Esophagus muscularis mucosa (tissue), 4 donors: ENCODE results near the gene RNFT2. TPM values are rescaled to one million over a fixed set of nuclear protein-coding genes. Genes with fewer than 3 reads are reported as not detected.

Source experiments
- DNase-seq: peaks from one replicate; pipeline ENCODE4 v3.0.0-alpha.2; 2017; ENCODE audit errors: extremely low spot score
- H3K27ac ChIP-seq, 4 donors: fragments of 200-600 bp; sonication (generic); replicated peaks in 1 of 4; 1 replicate in 3 of 4; 2 replicates in 1 of 4; pipeline ENCODE4 v1.5.1; 2016 to 2019; ENCODE audit warnings: mild to moderate bottlenecking in 1 of 4
- H3K27me3 ChIP-seq, 4 donors: fragments of 200-600 bp; sonication (generic); one replicate each; pipeline versions ENCODE4 v1.5.1 to v1.6.0; 2016 to 2019
- H3K36me3 ChIP-seq, 4 donors: fragments of 200-600 bp; sonication (generic); one replicate each; pipeline ENCODE4 v1.5.1; 2016 to 2019
- H3K4me1 ChIP-seq, 4 donors: fragments of 200-600 bp; sonication (generic); one replicate each; pipeline ENCODE4 v1.5.1; 2016 to 2019
- H3K4me3 ChIP-seq, 4 donors: fragments of 200-600 bp; sonication (generic); 1 replicate in 2 of 4; 2 replicates in 2 of 4; pipeline ENCODE4 v1.5.1; 2016 to 2019; ENCODE audit warnings: mild to moderate bottlenecking in 4 of 4, moderate library complexity in 1 of 4
- H3K9me3 ChIP-seq, 4 donors: fragments of 200-600 bp; sonication (generic); 1 replicate in 3 of 4; 2 replicates in 1 of 4; pipeline ENCODE4 v1.5.1; 2016 to 2019
- CTCF ChIP-seq, 3 experiments: fragments of 200-600 bp in 2 of 3; fragments of 450-650 bp in 1 of 3; sonication (generic) in 2 of 3; IDR thresholded peaks; one replicate each; pipeline ENCODE4 v1.5.1; 2017 to 2019; ENCODE audit warnings: antibody characterized with exemption in 3 of 3, mild to moderate bottlenecking in 2 of 3, moderate library complexity in 1 of 3
- EP300 ChIP-seq: sonication (generic); formaldehyde crosslinking; IDR thresholded peaks from one replicate; pipeline ENCODE4 v1.6.1; 2017; ENCODE audit warnings: antibody characterized with exemption
- POLR2A ChIP-seq: fragments of 450-650 bp; IDR thresholded peaks from one replicate; pipeline ENCODE4 v1.6.1; 2017; ENCODE audit warnings: antibody characterized with exemption, moderate library complexity, mild to moderate bottlenecking, low read depth
- POLR2AphosphoS5 ChIP-seq, 2 donors: sonication (generic); formaldehyde crosslinking; IDR thresholded peaks; one replicate each; pipeline ENCODE4 v1.6.1; 2017; ENCODE audit warnings: antibody characterized with exemption in 2 of 2
- WGBS: methylation state at CpG from one replicate; pipeline ENCODE4 v1.1.5; 2018; 5-methylcytosine and 5-hydroxymethylcytosine counted together
- intact Hi-C: fragments of 100-400 bp; cut with DNase I; formaldehyde crosslinking; loops from one replicate; pipeline ENCODE4 v1.15.1; 2023
- total RNA-seq, 4 donors: library from RNA; depleted of rRNA; stranded (reverse); fragments of >200 nt; gene quantifications; one replicate each; pipeline versions ENCODE4 v1.1.0 to v1.2.1, GENCODE V29; 2016

RNFT2 gene
- total RNA-seq, 4 donors from 2014 or later: 0.17 to 0.63 (median 0.34) TPM

DNA sequence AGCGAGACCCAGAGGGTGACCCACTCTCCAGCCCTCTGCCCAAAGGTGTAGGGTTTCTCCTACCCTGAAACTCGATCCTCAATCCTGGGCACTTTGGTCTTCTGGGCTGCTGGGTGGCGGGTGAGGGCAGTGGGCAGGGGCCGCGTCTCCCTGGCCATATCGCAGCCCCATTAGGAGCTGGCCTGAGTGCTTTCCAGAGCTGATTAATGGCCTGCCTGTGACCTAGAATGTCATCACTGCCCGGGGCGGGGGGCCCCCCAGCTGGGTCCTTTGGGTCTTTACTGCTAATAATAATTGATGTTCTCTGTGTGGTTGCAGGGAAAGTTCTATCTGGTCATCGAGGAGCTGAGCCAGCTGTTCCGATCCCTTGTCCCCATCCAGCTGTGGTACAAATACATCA is 95.4 kb downstream of the RNFT2 start:
- H3K9me3 ChIP-seq: no peaks in the 10 kb centered on the region
- no peaks in the 10 kb centered on the region for H3K27me3 ChIP-seq
- no peaks in the 10 kb centered on the region for H3K36me3 ChIP-seq
- 87% methylated on average over 4 of the region's 10 CpGs for WGBS
- intact Hi-C loops: no loop called here
- TF ChIP-seq CTCF (IDR thresholded peaks at IDR 0.05) (no peak), POLR2A (no peak), EP300 (no peak), POLR2AphosphoS5 (IDR thresholded peaks at IDR 0.05) (no peak)
- H3K4me1 ChIP-seq: no peaks in the 10 kb centered on the region
- H3K4me3 ChIP-seq: no peak overlapping the region
- H3K27ac ChIP-seq: no peak overlapping the region
- no peak for DNase-seq

GRCh38 chr12:116835484-116835883 is 97.4 kb downstream of the RNFT2 start:
- Histone ChIP-seq H3K4me3 (no peak overlapping the region), H3K36me3 (no peaks in the 10 kb centered on the region), H3K9me3 (no peaks in the 10 kb centered on the region), H3K27ac (no peak overlapping the region), H3K27me3 (no peaks in the 10 kb centered on the region), H3K4me1 (no peaks in the 10 kb centered on the region)
- intact Hi-C loops: no loop called here
- WGBS: 89% methylated on average over 1 of the region's 1 CpG
- DNase-seq: no peak
- no peak for TF ChIP-seq CTCF (IDR thresholded peaks at IDR 0.05)
- TF ChIP-seq EP300: no peak
- no peak for TF ChIP-seq POLR2AphosphoS5 (IDR thresholded peaks at IDR 0.05)
- TF ChIP-seq POLR2A: no peak

DNA sequence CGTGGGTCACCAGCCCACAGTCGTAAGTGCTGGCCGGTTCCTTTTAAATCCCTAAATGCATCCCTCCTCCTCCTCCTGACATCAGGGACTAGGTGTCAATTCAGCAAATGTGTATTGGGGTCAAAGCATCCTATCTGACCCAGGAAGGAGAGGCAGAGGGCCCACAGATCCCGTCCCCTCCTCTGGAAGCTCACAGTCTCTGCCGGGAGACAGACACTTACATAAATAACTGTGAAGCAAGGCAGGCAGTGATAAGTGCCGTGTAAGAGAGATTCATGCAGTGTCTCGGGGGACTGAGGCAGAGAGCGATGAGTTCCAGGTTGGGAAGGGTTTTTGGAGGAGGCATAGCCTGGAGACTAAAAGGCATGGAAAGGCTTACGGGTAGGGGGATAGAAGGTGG is 99.0 kb downstream of the RNFT2 start:
- WGBS: 64% methylated on average over 9 of the region's 9 CpGs
- DNase-seq: no peak
- H3K9me3 ChIP-seq: no peaks in the 10 kb centered on the region
- H3K27ac ChIP-seq: no peak overlapping the region
- intact Hi-C loops: no loop called here
- H3K27me3 ChIP-seq: no peaks in the 10 kb centered on the region
- H3K36me3 ChIP-seq: no peaks in the 10 kb centered on the region
- no peak for TF ChIP-seq CTCF (IDR thresholded peaks at IDR 0.05)
- no peak overlapping the region for H3K4me3 ChIP-seq
- H3K4me1 ChIP-seq: no peaks in the 10 kb centered on the region

- intact Hi-C loops: no loop called here
- 83% methylated on average over 4 of the region's 4 CpGs for WGBS
These were observed 100.2 kb downstream of the RNFT2 start for GRCh38 chr12:116838365-116838764.

More at GRCh38 chr12:116838365-116838764, 100.2 kb downstream of the RNFT2 start:
- DNase-seq: no peak
- H3K27me3 ChIP-seq: no peaks in the 10 kb centered on the region
- no peaks in the 10 kb centered on the region for H3K36me3 ChIP-seq
- H3K4me3 ChIP-seq: no peak overlapping the region
- TF ChIP-seq CTCF (IDR thresholded peaks at IDR 0.05): no peak
- TF ChIP-seq EP300: no peak
- TF ChIP-seq POLR2A: no peak
- TF ChIP-seq POLR2AphosphoS5 (IDR thresholded peaks at IDR 0.05): no peak
- no peaks in the 10 kb centered on the region for H3K9me3 ChIP-seq
- H3K4me1 ChIP-seq: no peaks in the 10 kb centered on the region
- no peak overlapping the region for H3K27ac ChIP-seq
